H1 (cell line): ENCODE measurements around the gene PDPK1. TPM values are rescaled to one million over a fixed set of nuclear protein-coding genes. Genes with fewer than 3 reads are reported as not detected.

Source experiments
- BCL11A ChIP-seq, 2 experiments: IDR thresholded peaks; one replicate each; pipeline ENCODE4 v1.6.1; 2011; ENCODE audit warnings: low read depth in 2 of 2, low read length in 2 of 2, mild to moderate bottlenecking in 2 of 2
- CEBPB ChIP-seq: IDR thresholded peaks from 2 replicates; pipeline ENCODE4 v1.6.1; 2012; ENCODE audit warnings: low read depth, low read length
- CHD1 ChIP-seq: IDR thresholded peaks from 2 replicates; pipeline ENCODE4 v1.6.1; 2012; ENCODE audit warnings: low read depth, low read length, improper control_type of control experiment
- CHD7 ChIP-seq: fragments of 300-600 bp; sonication (generic); IDR thresholded peaks from 2 replicates; pipeline ENCODE4 v1.7.1; 2012; ENCODE audit warnings: low read length, moderate library complexity, mild to moderate bottlenecking, inconsistent platforms; ENCODE audit not compliant: insufficient replicate concordance
- EP300 ChIP-seq, 2 experiments: IDR thresholded peaks; 1 replicate in 1 of 2; 2 replicates in 1 of 2; pipeline ENCODE4 v1.6.1; 2011 to 2012; ENCODE audit warnings: low read depth in 2 of 2, low read length in 2 of 2, mild to moderate bottlenecking in 2 of 2, borderline replicate concordance in 1 of 2, inconsistent platforms in 1 of 2, moderate library complexity in 1 of 2
- NANOG ChIP-seq: IDR thresholded peaks from 2 replicates; pipeline ENCODE4 v1.6.1; 2011; ENCODE audit warnings: low read length, low read depth, mild to moderate bottlenecking, inconsistent platforms; ENCODE audit not compliant: insufficient read depth, poor library complexity, severe bottlenecking
- POLR2A ChIP-seq, 2 experiments: IDR thresholded peaks; 1 replicate in 1 of 2; 2 replicates in 1 of 2; pipeline ENCODE4 v1.6.1; 2011; ENCODE audit warnings: low read depth in 2 of 2, low read length in 2 of 2, mild to moderate bottlenecking in 2 of 2; ENCODE audit errors: control extremely low read depth in 1 of 2
- RFX5 ChIP-seq: IDR thresholded peaks from 2 replicates; pipeline ENCODE4 v1.6.1; 2011; ENCODE audit warnings: low read depth, low read length, improper control_type of control experiment, borderline replicate concordance
- RNF2 ChIP-seq: fragments of 200-900, 300-1000 bp; sonication (generic); IDR thresholded peaks from 2 replicates; pipeline ENCODE4 v1.7.1; 2016; ENCODE audit warnings: borderline replicate concordance, low read depth, mild to moderate bottlenecking, antibody characterized with exemption, low read length; ENCODE audit not compliant: poor library complexity, severe bottlenecking; ENCODE audit errors: missing control alignments
- SIN3A ChIP-seq, 2 experiments: IDR thresholded peaks in 1 of 2; conservative IDR thresholded peaks in 1 of 2; 2 replicates each; pipeline ENCODE4 v1.6.1; 2011 to 2012; ENCODE audit warnings: low read length in 2 of 2, improper control_type of control experiment in 1 of 2, low read depth in 1 of 2, mild to moderate bottlenecking in 1 of 2
- SP1 ChIP-seq: IDR thresholded peaks from 2 replicates; pipeline ENCODE4 v1.6.1; 2011; ENCODE audit warnings: low read depth, low read length
- TAF1 ChIP-seq: IDR thresholded peaks from 2 replicates; pipeline ENCODE4 v1.6.1; 2011; ENCODE audit warnings: mild to moderate bottlenecking, low read depth, low read length
- polyA plus RNA-seq, 7 experiments: library from polyadenylated mRNA; depleted of rRNA in 3 of 7; stranded (reverse) in 5 of 7; unstranded in 2 of 7; fragments of >200 nt in 5 of 7; fragments of 200-250 nt in 2 of 7; gene quantifications; 1 replicate in 5 of 7; 2 replicates in 1 of 7; 4 replicates in 1 of 7; pipeline versions ENCODE4 v1.2.1 to v1.2.3, GENCODE V29; 2011 to 2013; ENCODE audit warnings: missing spikeins in 2 of 7, mixed read lengths in 2 of 7
- total RNA-seq: library from RNA; stranded (reverse); fragmentation: NEBNext Ultra II Directional; extraction: Animal tissue kit (Norgen Biotek cat#: 25700); gene quantifications from 2 replicates; pipeline ENCODE4 v1.2.1, GENCODE V29; 2021

PDPK1 gene
- total and polyA plus RNA-seq, 2 of the 8 experiments (the other 6 are each of a cell fraction or from before 2014, with no cell fraction given), result 17.1 to 27.8 TPM

- TF ChIP-seq CHD7 (no peak), CHD1 (no peak), RNF2 (no peak), EP300 (IDR thresholded peaks at IDR 0.05; ENCODE audit: borderline replicate concordance in 1 of 2, low read depth in 2 of 2, low read length in 2 of 2) (no peak), SP1 (no peak), SIN3A (conservative IDR thresholded peaks at IDR 0.05 in 1 of 2, IDR thresholded peaks at IDR 0.05 in 1 of 2; ENCODE audit: low read depth in 1 of 2, low read length in 2 of 2) (no peak), RFX5 (no peak), POLR2A (IDR thresholded peaks at IDR 0.05; ENCODE audit: control extremely low read depth in 1 of 2, low read depth in 2 of 2, low read length in 2 of 2) (no peak), TAF1 (no peak), BCL11A (IDR thresholded peaks at IDR 0.05; ENCODE audit: low read depth in 2 of 2, low read length in 2 of 2) (no peak), NANOG (no peak), CEBPB (no peak)
Observed at GRCh38 chr16:2507665-2508064, 30.2 kb upstream of the PDPK1 start (continued).
